ENCODE results near the gene GRHL1.

GRHL1 gene

DNA sequence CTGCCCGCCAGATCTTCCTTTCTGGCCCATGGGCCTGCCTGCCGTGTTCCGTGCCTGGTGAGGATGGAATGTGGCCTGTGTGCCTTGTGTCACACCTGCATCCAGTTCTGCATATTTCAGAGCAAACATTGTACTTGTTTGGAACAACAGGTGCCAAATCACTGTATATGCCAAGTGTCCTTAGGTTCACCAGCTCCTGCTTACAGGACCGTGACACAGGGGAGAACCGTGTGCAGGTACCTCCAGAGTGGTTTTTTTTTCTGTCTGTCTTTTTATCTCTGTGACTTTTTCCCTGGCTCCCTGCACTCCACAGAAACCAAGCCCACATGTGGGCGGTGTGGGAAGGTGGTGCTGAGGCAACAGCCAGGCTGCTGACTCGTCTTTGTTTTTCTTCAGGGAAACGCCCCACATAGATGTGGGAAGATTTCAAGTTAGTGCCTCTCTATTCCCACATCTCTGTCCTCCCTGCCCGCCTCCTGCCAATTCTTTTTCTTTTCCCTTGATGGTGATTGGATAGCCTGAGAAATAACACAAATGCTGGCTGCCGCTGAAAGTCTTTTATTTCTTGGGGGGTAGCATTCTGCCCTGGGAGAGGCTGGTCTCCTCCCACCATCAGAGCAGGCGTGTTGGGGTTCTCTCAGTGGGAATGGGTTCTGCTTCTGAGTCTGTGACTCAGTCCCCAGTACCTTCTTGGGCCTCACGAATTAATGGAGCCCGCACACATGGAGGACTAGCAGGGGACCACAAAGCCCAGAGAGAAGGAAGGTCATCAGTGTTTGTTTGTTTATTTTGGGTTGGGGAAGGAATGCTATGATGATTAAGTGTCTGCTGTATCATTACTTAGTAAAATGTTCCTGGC is 21.4 kb downstream of the GRHL1 start:
- no peak for DNase-seq

DNA sequence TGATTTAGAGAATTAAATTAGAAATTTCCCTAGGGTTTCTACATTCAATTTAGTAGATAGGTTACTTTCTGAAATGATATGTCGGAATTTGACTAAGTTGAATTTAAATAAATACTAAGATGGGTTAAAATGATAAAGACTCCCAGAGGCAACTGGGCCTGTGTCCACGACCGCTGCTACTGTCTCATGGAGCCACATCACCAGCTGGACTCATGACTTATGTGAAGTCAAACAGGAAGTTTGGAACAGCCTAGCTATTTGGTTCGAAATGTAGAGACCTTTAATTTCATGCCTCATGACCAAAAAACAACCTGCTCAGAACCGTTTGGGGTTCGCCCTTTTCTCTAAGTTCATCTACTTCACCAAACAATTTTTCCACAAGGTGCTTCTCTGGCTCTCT is 22.2 kb downstream of the GRHL1 start:
- no peak for DNase-seq

DNA sequence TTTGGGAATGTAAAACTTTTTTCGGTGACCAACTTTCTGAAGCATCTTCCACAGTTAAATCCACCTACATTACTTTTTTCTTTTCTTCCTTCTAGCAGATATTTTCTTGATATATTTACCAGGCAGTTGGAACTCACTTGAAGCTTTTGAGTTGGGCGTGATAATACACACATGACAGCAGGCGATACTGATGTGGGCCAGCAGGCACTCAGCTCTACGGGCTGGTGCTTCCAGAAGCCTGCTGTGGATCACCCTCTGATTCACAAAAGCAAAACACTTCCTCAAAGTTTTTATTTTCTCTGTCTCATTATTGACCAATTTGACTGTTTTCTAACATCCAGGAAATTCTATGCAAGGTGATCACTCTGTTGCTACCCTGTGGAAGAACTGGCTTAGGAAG is 22.9 kb downstream of the GRHL1 start:
- DNase-seq, result no peak

DNA sequence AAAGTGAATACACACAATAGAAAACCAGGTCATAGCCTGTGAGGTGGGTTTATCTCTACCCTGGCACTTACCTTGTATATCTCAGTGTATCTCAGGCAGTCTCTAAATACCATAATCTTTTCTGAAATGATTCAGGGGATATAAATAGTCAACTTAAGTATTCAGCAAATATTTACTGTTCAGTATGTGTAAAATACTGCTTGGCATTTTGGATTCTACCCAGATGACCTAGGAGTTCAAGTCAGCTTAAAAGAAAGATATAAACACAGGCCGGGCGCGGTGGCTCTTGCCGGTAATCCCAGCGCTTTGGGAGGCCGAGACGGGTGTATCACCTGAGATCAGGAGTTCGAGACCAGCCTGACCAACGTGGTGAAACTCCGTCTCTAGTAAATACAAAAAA is 23.8 kb downstream of the GRHL1 start:
- DNase-seq, result no peak

DNA sequence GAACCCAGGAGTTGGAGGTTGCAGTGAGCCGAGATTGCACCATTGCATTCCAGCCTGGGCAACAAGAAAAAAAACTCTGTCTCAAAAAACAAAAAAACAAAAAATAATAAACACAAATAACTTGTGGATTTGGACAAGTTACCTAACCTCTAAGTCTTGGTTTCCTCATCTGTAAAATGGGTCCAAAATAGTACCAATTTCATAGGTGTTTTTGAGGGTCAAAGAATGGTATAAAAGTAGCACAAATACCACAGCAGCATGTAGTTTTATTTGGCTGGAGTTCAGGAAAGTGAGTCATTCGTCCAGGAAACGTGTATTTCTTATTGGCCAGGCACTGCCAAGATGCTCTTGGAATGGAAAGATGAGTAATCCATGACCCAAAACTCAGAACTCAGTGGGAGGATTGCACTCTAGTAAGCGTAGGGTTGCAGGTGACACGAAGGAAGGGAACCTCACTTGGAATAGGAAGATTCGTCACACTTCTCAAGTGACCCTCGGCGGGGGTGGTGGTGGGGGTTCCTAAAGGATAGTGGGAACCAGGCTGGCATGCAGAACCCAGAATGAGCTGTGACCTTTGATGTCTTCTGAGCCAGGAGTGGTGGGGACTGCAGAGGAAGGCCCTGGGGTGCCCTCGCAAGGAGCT is 24.4 kb downstream of the GRHL1 start:
- no peak for DNase-seq

DNA sequence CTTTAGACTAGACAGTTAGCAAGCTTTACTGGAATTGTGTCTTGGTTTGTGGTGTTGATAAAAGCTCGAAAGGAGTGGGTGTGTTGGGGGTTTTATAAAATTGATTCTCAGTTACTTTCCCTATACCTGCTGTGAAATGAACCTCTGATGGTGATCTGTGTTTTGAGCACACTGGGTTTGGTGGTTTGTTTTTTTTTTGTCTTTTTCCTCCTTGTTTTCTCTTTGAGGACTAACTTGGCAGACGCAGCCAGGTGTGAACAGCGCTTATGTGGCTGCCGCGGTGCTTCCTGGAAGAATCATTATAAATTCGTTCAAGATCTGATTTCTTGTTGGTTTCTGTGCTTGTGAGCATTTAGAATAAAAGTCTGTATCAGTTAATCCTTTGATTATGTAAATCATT is 28.5 kb downstream of the GRHL1 start:
- no peak for DNase-seq

DNA sequence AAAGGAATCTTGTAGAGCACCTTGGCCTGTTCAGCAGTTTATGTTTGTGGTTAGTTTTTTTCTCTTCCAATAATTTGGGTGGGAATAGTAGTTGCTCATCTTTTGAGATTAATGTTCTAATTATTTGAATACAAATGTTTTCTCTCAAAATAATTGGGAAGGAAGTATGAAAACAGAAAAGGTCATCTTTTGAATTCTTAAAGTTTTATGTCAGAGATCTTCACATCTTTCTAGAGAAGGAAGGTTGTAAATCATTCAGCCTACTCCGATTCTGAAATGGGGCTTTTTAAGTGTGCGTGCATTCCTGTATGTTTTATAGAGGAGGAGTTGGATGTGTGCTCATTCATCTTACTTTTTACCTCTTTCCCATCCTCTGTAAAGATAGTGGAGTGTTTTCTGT is 29.0 kb downstream of the GRHL1 start:
- DNase-seq, result no peak

DNA sequence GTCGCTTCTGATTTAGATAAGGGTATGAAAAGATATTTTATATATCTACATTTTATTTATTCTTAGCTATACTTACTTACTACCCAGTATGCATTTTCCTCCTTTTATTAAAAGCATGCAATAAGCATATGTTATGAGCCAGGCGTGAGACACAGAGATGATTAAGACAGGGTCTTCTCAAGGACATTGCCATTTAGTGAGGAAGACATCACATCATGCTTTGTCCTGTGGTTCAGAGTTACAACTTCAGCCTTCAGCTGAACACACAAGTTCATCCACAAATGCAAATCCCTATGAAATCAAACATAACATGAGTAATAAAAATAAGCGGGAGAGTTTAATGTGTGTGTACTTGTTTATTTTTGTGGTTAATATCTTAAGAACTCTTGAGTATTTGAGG is 30.2 kb downstream of the GRHL1 start:
- no peak for DNase-seq

DNA sequence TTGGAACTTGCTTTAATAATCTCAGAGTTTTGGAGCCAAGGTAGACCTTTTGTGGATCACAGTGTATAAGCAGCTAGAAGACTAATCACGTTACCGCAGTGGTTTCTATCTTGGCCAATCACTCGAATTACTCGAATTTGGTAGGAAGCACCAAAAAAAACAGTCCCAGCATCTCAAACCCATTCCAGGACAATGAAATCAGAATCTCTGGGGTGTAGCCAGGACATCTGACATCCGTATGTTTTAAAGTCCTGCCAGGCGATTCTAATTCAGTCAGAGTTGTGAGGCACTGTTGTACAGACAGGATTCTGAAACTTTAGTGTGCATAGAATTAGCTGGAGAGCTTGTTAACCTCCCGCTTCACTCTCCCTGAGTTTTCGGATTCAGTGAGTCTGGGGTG is 30.8 kb downstream of the GRHL1 start:
- no peak for DNase-seq

DNA sequence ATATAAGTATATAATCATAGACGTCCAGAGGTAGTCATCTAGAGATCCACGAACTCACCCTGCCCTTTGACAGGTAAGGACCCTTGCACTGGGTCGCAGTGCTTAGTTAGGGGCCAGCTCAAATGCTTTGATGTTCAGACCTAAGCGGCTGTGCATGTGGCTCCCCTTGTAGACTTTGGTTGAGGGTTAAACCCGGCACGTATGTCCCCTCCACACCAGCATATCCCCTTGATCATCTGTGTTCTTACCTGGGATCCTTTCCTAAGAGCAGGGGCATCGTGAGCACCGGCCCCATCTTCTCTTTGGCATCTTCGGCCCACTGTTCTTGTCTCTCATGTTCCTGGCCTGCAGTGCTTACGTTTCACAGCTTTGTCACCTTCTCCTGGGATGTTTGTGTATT is 31.4 kb downstream of the GRHL1 start:
- no peak for DNase-seq

DNA sequence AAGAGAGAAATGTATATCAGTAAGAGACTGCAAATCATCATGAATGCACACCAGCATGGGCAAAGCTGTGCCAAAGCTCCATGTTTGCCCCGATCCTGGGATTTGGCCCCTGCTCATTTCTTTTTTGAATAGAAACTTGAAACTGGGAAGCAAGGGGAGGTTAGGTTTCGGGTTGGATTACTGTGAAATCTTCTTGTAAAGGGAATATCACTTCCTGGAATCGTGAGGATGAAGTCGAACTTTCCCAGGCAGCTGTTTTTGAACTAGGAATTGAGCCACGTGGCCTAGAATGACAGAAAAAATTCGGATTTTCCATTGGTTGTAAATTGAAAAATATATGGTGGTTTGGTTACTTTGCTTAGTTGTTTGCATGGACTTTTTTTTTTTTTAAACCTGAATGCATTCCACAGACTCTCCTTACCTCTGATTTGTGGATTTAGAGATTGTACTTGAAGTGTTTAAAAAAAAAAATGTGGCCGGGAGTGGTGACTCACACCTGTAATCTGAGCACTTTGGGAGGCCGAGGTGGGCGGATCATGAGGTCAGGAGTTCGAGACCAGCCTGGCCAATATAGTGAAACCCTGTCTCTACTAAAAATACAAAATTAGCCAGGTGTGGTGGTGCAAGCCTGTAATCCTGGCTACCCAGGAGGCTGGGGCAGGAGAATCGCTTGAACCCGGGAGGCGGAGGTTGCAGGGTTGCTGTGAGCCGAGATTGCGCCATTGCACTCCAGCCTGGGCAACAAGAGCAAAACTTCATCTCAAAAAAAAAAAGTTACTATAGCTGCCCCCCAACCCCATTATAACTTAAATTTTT is 32.1 kb downstream of the GRHL1 start:
- DNase-seq, result no peak

DNA sequence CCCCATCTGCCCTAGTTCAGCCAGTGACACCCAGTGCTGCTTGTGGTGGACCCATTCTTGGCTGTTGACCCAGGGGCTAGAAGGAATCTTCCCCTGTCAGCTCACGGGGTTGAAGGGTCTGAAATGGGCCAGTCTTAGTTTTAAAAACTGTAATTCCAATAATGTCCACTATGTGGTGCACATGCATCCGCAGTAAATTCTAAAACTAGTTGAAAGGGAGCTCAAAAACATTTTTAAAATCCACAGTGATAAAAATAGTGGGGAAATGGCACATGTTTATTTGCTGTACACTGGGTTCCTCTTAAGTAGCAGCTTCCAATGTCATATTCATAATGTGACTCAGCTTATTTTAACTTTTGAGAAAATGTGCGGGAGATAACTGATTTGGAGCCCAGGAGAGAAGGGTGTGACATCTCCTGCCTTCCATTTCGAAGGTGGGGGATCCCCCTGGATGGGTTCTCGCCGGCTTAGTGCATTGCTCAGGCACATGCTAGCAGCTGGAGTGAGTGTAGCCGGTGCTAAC is 32.8 kb downstream of the GRHL1 start:
- DNase-seq, result no peak

DNA sequence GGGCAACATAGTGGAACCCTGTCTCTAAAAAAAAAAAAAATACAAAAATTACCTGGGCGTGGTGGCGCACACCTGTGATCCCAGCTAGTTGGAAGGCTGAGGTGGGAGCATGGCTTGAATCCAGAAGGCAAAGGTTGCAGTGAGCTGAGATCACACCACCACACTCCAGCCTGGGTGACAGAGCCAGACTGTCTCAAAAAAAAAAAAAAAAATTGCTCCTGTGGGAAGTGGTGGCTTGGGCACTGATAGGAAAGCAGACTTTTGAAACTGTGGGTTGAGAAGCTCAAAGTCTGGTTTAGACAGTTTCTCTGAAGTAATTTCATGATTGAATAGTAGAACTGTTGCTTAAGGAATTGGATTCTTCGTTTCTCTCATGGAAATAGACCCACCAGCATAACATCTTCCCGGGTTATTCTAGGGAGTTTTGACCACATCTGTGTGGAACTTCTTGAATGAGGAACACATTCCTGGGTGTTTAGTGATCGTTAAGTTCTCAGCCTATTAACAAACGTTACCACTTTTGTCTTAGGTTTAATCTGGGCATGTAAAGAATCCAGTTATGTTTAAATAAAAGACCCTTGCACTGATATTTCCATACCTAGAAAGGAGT is 33.5 kb downstream of the GRHL1 start:
- no peak for DNase-seq

DNA sequence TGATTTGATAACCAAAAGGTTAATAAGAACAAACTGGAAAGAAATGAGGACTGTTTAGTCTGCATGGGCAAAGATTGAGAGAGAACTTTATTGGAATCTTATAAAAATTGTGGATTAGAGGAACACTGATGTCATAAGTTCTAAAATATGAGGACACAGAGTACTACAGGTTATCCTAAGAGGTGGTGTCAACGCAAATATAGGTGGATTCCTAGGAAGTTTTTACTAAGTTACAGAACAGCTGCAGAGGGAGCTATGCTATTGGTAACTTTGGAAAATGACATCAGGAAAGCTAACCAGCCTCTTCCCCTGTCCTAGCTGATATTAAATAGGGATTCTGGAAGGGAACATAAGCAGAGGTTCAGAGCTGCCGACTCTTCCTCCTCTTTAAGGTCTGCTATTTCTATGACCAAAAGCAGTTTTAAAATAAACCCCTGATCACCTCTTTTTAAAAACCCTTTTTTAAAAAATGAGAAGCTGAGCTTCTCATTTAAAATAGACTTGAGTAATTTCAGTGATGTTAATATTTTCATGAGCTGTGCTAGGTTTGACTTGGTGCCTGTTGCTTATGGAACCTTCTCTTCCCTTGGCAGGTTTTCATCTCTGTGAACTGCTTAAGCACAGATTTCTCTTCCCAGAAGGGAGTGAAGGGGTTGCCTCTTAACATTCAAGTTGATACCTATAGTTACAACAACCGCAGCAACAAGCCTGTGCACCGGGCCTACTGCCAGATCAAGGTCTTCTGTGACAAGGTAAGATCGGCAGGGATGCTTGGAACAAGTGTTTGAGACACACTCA is 34.2 kb downstream of the GRHL1 start:
- DNase-seq, result no peak

DNA sequence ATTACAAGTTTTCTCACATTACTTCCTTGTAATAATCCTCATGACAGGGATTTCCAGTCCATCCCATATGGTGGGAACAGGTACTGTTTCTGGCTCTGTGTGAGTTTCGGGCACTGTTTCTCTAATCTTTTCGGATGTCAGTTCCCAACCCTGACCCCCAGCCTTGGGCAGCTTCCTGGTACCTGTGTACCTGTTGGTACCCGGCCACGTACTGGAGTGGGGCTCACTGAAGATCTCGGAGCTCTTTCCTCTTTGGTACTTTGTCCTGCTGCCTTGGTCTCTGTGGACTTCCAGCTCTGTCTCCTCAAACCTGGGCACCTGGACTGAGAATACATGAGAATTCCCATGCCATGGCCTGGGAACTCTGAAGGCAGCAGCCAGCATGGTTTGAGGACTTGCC is 36.8 kb downstream of the GRHL1 start:
- DNase-seq, result no peak

DNA sequence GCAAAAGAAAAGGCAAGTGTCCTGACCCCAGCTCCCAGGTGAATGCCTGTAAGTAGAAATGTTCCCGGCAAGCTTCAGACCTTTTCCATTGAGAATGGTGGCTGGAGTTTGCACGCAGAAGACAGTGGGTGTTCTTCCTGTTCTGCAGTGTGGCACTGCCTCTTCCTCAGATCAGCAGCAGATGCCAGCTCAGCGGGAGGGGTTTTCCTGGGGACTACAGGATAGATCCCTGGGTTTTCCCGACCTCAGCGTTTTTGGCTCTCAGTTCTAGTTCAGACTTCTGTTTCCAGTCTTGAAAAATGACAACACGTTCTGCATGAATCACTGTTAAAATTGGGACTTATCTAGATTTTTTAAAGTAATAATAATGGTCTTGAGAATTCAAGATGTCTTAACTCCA is 39.2 kb downstream of the GRHL1 start:
- DNase-seq, result no peak

DNA sequence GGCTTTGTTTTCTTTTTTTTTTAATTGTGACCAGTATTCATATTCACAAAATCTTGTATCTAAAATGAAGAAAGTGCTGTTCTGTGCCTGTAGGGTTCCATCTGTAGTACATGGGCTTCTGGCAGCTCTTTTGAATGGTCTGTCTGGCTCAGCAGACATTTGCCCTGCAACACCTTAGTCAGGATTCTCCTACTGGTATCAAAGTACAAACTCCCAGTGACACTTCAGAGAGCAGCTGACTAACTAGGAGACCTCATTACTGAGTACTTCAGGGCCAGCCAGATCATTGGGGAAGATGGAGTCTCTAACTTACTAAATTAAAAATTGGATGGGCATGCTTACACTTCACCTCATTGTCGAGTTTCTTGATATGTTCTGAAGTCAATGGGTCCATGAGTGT is 39.7 kb downstream of the GRHL1 start:
- no peak for DNase-seq

DNA sequence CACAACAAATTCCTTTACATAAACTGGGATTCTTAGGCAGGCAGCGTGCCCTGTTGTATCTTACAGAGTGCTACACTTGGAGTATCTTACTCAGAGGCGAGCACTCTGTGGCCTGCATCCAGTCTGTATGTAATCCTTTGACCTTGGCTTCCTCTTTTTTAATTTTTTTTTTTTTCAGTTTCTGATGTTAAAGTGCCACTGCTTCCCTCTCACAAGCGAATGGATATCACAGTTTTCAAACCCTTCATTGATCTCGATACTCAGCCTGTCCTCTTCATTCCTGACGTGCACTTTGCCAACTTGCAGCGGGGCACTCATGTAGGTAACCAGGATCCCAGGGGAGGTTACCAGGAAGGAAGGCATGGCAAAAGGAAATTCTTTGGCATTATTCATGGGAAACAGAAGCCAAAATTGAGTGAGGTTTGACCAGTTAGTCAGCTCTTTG is 40.4 kb downstream of the GRHL1 start:
- no peak for DNase-seq

DNA sequence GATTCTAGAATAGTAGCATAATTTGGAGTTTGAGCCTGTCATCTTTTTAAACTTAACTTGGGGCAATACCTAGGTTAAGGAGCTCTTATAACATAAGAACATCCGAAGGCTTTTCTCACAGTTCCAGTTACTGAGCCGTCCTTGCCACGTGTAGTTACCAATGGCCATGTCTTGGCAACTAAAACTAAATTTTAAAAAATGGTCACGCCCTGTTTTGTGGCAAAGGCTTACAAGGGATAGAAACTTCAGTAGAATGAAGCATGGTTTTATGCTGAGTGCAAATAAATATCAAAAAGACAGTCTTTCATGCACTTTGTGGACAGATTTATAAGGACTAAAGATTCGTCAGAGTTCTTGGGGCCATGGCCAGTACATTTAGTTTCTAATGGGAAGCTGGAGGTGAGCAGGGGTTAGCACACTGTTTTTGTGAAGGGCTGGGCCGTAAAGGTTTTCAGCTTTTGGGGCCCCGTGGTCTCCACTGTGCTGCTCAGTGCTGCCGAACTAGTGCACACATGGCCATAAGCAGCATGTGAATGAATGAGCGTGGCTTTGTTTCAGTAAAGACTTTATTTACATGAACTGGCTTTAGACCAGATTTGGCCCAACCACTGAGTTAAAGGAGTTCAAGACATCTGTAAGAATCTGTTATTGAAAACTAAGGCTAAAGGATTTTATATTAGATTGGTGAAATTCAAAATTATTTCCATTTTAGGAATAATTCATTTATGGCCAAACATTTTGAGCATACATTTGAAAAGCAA is 41.1 kb downstream of the GRHL1 start:
- no peak for DNase-seq

DNA sequence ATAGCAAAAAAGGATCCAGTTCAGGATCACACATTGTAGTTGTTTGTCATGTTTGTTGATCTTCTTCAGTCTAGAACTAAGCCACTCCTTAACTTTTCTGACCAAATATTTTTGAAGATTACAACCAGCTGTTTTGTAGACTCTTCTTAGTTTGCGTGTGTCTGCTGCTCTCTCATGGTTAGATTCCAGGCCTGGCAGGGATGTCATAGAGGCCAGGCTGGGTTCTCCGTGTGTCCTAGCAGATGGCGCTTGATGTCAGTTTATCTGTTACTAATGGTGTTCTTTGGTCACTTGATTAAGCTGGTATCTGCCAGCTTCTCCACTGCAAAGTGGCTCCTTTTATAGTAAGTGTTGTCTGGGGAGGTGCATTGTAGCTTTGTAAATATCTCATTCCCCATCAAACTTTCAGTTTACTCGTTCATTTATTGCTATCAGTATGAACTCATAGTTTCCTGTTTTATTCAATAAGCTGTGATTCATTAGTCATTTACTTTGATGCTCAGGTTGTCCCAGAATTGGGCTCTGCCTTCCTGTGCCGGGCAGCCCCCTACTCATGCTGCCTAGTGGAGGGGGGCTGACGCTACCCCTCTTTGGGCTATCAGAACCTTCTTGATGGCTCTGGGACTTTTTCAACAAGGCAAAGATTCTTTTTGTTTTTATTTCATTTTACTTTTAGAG is 42.1 kb downstream of the GRHL1 start:
- no peak for DNase-seq

DNA sequence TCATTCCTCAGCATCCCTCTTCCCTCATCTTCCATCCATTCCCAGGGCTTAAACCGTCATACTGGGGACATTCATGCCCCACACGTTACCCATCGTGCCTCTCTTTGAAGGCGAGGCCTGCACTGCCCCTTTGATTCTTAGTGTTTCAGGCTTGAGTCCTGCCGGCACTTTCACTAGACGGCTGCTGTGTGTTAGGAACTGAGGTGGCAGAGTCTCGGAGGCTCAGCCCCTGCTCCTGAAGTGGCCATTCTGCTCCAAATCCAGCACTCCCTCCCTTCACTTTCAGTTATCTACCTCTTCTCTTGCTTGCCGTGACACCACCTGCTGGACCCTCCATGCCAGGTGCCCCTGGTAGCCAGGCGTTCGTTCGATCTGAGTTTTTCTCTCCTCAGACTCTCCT is 43.0 kb downstream of the GRHL1 start:
- no peak for DNase-seq
